Suprapubic skin (tissue), 4 donors: ENCODE measurements around the gene USP47. TPM values are rescaled to one million over a fixed set of nuclear protein-coding genes. Genes with fewer than 3 reads are reported as not detected.

Source experiments
- DNase-seq, 2 donors: peaks; one replicate each; pipeline ENCODE4 v3.0.0-alpha.2; 2019; ENCODE audit warnings: low spot score in 2 of 2
- H3K27ac ChIP-seq: fragments of 200-600 bp; sonication (generic); one replicate; pipeline ENCODE4 v1.5.1; 2019
- H3K27me3 ChIP-seq: fragments of 200-600 bp; sonication (generic); one replicate; pipeline ENCODE4 v1.5.1; 2019
- H3K36me3 ChIP-seq: fragments of 200-600 bp; sonication (generic); one replicate; pipeline ENCODE4 v1.5.1; 2019
- H3K4me1 ChIP-seq: fragments of 200-600 bp; sonication (generic); one replicate; pipeline ENCODE4 v1.5.1; 2019
- H3K4me3 ChIP-seq: fragments of 200-600 bp; sonication (generic); one replicate; pipeline ENCODE4 v1.5.1; 2019; ENCODE audit warnings: mild to moderate bottlenecking
- H3K9me3 ChIP-seq: fragments of 200-600 bp; sonication (generic); one replicate; pipeline ENCODE4 v1.5.1; 2019
- EP300 ChIP-seq: sonication (generic); formaldehyde crosslinking; IDR thresholded peaks from one replicate; pipeline ENCODE4 v1.6.1; 2017; ENCODE audit warnings: antibody characterized with exemption
- POLR2A ChIP-seq, 2 donors: fragments of 450-650 bp; IDR thresholded peaks; one replicate each; pipeline ENCODE4 v1.6.1; 2017; ENCODE audit warnings: antibody characterized with exemption in 2 of 2, mild to moderate bottlenecking in 2 of 2, moderate library complexity in 2 of 2
- POLR2AphosphoS5 ChIP-seq, 3 donors: sonication (generic); formaldehyde crosslinking; IDR thresholded peaks; one replicate each; pipeline ENCODE4 v1.6.1; 2017; ENCODE audit warnings: antibody characterized with exemption in 3 of 3
- WGBS: methylation state at CpG from one replicate; pipeline ENCODE4 v1.1.5; 2018; 5-methylcytosine and 5-hydroxymethylcytosine counted together
- total RNA-seq, 4 donors: library from RNA; depleted of rRNA; stranded (reverse); fragments of >200 nt; gene quantifications; one replicate each; pipeline ENCODE4 v1.1.0, GENCODE V29; 2016
- TF ChIP-seq, protein P1 (sequence below), 2 donors: fragments of 200-600 bp in 1 of 2; fragments of 450-650 bp in 1 of 2; sonication (generic) in 1 of 2; IDR thresholded peaks; one replicate each; pipeline ENCODE4 v1.5.1; 2016 to 2019; ENCODE audit warnings: antibody characterized with exemption in 2 of 2, mild to moderate bottlenecking in 1 of 2, moderate library complexity in 1 of 2

Gene USP47
- total RNA-seq, 4 donors from 2014 or later: 56.0 to 102 (median 72.2) TPM

DNA sequence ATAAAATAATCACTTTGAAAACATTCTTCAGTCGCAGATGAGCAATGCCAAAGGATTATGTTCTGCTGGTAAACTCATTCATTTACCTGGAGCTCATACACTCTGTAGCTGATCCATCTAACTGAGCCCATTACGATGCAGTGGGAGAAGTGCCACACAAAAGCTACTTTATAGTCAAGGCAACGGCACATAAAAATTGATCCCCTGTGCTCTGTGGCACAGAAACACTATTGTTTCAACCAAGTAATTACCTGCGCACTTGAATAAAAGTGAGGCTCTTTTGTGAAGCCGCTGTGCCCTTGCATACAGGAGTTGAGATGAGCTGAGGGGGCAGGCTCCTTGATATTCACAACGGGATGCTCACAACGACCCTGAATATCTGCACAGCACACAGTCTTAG, 159.4 kb downstream of the USP47 start:
- Histone ChIP-seq H3K27ac (no peak overlapping the region), H3K4me1 (peaks cover 18% of the 10 kb centered on the region), H3K9me3 (no peaks in the 10 kb centered on the region), H3K27me3 (peaks cover under 1% of the 10 kb centered on the region), H3K4me3 (no peak overlapping the region), H3K36me3 (no peaks in the 10 kb centered on the region)
- DNase-seq: peak in 1 of 2 donors; percentile 38
- WGBS: 82% methylated on average over 7 of the region's 7 CpGs
- TF ChIP-seq EP300 (no peak), POLR2AphosphoS5 (IDR thresholded peaks at IDR 0.05) (no peak), POLR2A (IDR thresholded peaks at IDR 0.05) (no peak)
- TF ChIP-seq, protein P1, sequence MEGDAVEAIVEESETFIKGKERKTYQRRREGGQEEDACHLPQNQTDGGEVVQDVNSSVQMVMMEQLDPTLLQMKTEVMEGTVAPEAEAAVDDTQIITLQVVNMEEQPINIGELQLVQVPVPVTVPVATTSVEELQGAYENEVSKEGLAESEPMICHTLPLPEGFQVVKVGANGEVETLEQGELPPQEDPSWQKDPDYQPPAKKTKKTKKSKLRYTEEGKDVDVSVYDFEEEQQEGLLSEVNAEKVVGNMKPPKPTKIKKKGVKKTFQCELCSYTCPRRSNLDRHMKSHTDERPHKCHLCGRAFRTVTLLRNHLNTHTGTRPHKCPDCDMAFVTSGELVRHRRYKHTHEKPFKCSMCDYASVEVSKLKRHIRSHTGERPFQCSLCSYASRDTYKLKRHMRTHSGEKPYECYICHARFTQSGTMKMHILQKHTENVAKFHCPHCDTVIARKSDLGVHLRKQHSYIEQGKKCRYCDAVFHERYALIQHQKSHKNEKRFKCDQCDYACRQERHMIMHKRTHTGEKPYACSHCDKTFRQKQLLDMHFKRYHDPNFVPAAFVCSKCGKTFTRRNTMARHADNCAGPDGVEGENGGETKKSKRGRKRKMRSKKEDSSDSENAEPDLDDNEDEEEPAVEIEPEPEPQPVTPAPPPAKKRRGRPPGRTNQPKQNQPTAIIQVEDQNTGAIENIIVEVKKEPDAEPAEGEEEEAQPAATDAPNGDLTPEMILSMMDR (IDR thresholded peaks at IDR 0.05): no peak

DNA sequence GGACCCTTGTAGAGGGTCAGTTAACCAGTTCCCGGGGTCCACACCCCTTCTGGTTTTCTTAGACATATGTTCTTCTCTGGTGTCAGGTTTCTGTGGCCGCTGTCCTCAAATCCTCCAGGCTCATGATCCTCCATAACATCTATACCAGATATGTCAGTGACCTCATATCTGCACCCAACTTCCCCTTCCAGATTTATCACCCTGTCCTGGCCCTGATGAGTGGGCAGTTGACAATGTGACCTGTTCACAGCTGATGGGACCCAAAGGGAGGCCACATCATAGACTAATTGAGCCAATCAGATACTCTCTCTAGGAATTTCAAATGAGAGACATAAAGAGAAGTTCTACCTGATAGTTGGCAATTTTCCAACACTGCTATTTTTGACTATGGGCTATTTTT, 161.6 kb downstream of the USP47 start:
- Histone ChIP-seq H3K27ac (no peak overlapping the region), H3K4me1 (peaks cover 24% of the 10 kb centered on the region), H3K36me3 (no peaks in the 10 kb centered on the region), H3K4me3 (no peak overlapping the region), H3K27me3 (peaks cover 17% of the 10 kb centered on the region), H3K9me3 (no peaks in the 10 kb centered on the region)
- DNase-seq: no peak
- TF ChIP-seq POLR2A (IDR thresholded peaks at IDR 0.05) (no peak), EP300 (no peak), POLR2AphosphoS5 (IDR thresholded peaks at IDR 0.05) (no peak)
- TF ChIP-seq, protein P1 (IDR thresholded peaks at IDR 0.05): no peak
- WGBS: 87% methylated on average over 2 of the region's 2 CpGs

DNA sequence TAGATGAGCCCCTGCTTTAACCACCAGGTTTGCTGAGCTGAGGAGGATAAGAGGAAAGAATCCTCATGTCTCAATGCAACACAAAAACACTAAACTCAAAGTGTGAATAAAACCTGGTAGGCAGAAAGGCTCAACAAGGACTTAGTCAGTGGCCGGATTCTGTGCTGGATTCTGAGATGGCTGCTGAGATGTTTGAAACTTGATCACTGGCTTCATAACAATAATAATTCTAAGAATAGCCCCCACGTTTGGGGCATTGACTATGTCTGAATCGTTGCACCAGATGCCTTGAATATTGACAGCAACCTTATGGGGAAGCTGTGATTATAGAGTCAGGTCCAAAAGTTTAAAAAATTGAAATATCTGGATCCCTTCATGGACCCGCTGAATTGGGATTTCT, 162.0 kb downstream of the USP47 start:
- H3K4me3 ChIP-seq: no peak overlapping the region
- TF ChIP-seq POLR2A (IDR thresholded peaks at IDR 0.05): no peak
- H3K4me1 ChIP-seq: peaks cover 28% of the 10 kb centered on the region
- H3K36me3 ChIP-seq: no peaks in the 10 kb centered on the region
- no peaks in the 10 kb centered on the region for H3K9me3 ChIP-seq
- H3K27me3 ChIP-seq: peaks cover 22% of the 10 kb centered on the region
- peak in 1 of 2 donors; percentile 20 for DNase-seq
- 84% methylated on average over 4 of the region's 4 CpGs for WGBS
- H3K27ac ChIP-seq: no peak overlapping the region

DNA sequence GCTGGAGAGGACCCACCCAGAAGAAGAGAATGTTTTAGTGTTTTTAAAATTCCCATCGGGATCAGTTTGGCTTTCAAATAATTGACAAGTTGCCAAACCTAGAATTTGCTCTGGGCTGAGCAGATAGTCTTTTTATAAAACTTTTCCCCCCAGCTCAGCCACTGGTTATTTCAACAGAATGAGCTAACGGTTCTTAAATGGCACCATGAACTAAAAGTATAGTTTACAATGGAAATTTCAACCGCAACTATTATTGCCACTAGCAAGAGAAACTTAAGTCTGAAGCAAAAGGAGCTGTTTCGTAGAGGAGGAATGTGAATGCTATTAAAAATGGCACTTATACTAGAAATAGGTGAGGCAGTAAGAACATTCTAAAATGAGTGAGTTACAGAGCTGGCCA, 163.3 kb downstream of the USP47 start:
- DNase-seq: no peak
- TF ChIP-seq POLR2AphosphoS5 (IDR thresholded peaks at IDR 0.05): no peak
- no peak for TF ChIP-seq POLR2A (IDR thresholded peaks at IDR 0.05)
- TF ChIP-seq, protein P1 (IDR thresholded peaks at IDR 0.05): no peak
- no peak for TF ChIP-seq EP300
- H3K9me3 ChIP-seq: no peaks in the 10 kb centered on the region
- H3K27ac ChIP-seq: no peak overlapping the region
- 58% methylated on average over 4 of the region's 4 CpGs for WGBS
- no peaks in the 10 kb centered on the region for H3K36me3 ChIP-seq
- H3K27me3 ChIP-seq: peaks cover 26% of the 10 kb centered on the region
- H3K4me1 ChIP-seq: peaks cover 37% of the 10 kb centered on the region
- H3K4me3 ChIP-seq: no peak overlapping the region

DNA sequence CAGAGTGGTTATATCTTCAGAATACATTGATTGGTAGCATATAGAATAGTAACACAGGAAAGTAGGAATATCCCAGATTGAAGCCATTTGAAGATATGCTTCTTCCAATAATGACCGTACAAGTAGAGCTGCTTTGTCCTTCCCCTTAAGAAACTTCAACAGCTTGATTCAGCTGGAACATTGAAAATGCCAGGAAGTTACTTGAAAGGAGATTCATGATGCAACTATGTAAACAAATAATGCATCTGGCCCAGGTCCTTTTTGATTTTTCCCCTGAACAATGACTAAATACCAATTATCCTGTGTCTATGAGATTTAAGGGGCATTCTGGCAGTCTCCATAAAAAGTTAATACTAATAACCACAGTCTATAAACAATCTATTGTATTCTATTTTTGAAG, 163.7 kb downstream of the USP47 start:
- WGBS: 42% methylated on average over 1 of the region's 1 CpG
- no peak overlapping the region for H3K27ac ChIP-seq
- H3K4me3 ChIP-seq: no peak overlapping the region
- peaks cover 37% of the 10 kb centered on the region for H3K4me1 ChIP-seq
- no peaks in the 10 kb centered on the region for H3K9me3 ChIP-seq
- peaks cover 26% of the 10 kb centered on the region for H3K27me3 ChIP-seq
- TF ChIP-seq POLR2A (IDR thresholded peaks at IDR 0.05) (no peak), EP300 (no peak), POLR2AphosphoS5 (IDR thresholded peaks at IDR 0.05) (no peak)
- TF ChIP-seq, protein P1 (IDR thresholded peaks at IDR 0.05): no peak
- no peak for DNase-seq
- no peaks in the 10 kb centered on the region for H3K36me3 ChIP-seq
